HL-60 (cell line): ENCODE data around the gene ADAM33.

Experiments used
- CTCF ChIP-seq: IDR thresholded peaks from one replicate; pipeline ENCODE4 v1.5.1; 2011; ENCODE audit warnings: low read length, control low read depth, inconsistent platforms; ENCODE audit not compliant: insufficient read depth
- GABPA ChIP-seq: IDR thresholded peaks from 2 replicates; pipeline ENCODE4 v1.6.1; 2012; ENCODE audit warnings: low read depth
- POLR2AphosphoS5 ChIP-seq: IDR thresholded peaks from 2 replicates; pipeline ENCODE4 v1.6.1; 2012; ENCODE audit warnings: low read depth
- SPI1 ChIP-seq: IDR thresholded peaks from 2 replicates; pipeline ENCODE4 v1.6.1; 2012; ENCODE audit warnings: low read depth, mild to moderate bottlenecking, borderline replicate concordance
- TF ChIP-seq, protein P1 (sequence below): IDR thresholded peaks from 2 replicates; pipeline ENCODE4 v1.6.1; 2012; ENCODE audit warnings: low read depth; ENCODE audit not compliant: insufficient replicate concordance

DNA sequence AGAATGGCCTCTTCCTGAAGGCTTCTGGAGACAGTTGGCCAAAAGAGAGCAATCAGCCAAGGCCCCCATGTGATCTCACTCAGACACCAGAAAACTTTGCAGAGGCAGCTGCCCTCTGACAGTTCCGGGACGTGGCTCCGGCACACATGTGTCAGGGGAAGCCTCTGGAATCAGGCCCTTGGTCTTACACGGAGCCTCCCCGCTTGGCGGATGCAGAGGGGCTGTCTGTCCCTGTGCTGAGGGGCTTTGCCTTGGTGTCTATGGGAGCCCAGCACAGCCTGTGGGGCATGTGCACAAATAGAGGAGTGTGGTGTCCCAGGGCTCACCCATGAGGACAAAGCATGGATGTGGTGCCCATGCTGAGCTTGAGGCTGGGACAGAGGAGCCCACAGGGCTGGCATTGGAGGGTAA, 16.8 kb upstream of the ADAM33 start:
- no peak for TF ChIP-seq CTCF
- TF ChIP-seq, protein P1, sequence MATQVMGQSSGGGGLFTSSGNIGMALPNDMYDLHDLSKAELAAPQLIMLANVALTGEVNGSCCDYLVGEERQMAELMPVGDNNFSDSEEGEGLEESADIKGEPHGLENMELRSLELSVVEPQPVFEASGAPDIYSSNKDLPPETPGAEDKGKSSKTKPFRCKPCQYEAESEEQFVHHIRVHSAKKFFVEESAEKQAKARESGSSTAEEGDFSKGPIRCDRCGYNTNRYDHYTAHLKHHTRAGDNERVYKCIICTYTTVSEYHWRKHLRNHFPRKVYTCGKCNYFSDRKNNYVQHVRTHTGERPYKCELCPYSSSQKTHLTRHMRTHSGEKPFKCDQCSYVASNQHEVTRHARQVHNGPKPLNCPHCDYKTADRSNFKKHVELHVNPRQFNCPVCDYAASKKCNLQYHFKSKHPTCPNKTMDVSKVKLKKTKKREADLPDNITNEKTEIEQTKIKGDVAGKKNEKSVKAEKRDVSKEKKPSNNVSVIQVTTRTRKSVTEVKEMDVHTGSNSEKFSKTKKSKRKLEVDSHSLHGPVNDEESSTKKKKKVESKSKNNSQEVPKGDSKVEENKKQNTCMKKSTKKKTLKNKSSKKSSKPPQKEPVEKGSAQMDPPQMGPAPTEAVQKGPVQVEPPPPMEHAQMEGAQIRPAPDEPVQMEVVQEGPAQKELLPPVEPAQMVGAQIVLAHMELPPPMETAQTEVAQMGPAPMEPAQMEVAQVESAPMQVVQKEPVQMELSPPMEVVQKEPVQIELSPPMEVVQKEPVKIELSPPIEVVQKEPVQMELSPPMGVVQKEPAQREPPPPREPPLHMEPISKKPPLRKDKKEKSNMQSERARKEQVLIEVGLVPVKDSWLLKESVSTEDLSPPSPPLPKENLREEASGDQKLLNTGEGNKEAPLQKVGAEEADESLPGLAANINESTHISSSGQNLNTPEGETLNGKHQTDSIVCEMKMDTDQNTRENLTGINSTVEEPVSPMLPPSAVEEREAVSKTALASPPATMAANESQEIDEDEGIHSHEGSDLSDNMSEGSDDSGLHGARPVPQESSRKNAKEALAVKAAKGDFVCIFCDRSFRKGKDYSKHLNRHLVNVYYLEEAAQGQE = no peak
- TF ChIP-seq POLR2AphosphoS5 = no peak
- TF ChIP-seq GABPA = no peak
- no peak for TF ChIP-seq SPI1
